B cell (primary cell): ENCODE data around the gene CAMSAP2.

ENCODE experiments used
- CTCF ChIP-seq: fragments of 200-600 bp; IDR thresholded peaks from one replicate; pipeline ENCODE4 v1.8.0; 2022; ENCODE audit warnings: antibody characterized with exemption, mild to moderate bottlenecking
- EZH2 ChIP-seq: IDR thresholded peaks from 2 replicates; pipeline ENCODE4 v1.6.1; 2012; ENCODE audit warnings: borderline replicate concordance, low read depth, mild to moderate bottlenecking, moderate library complexity, low read length; ENCODE audit not compliant: insufficient read depth, poor library complexity, severe bottlenecking

- TF ChIP-seq CTCF (no peak), EZH2 (no peak)
Measured at GRCh38 chr1:200741551-200742207, 3.0 kb downstream of the CAMSAP2 start.
